ENCODE data around the gene LRRC25. TPM values are rescaled to one million over a fixed set of nuclear protein-coding genes. Genes with fewer than 3 reads are reported as not detected.

Gene LRRC25
- total and polyA plus RNA-seq, 2 of the 4 experiments (the other 2 are of a cell fraction), result 0.03 TPM; not detected in 1

DNA sequence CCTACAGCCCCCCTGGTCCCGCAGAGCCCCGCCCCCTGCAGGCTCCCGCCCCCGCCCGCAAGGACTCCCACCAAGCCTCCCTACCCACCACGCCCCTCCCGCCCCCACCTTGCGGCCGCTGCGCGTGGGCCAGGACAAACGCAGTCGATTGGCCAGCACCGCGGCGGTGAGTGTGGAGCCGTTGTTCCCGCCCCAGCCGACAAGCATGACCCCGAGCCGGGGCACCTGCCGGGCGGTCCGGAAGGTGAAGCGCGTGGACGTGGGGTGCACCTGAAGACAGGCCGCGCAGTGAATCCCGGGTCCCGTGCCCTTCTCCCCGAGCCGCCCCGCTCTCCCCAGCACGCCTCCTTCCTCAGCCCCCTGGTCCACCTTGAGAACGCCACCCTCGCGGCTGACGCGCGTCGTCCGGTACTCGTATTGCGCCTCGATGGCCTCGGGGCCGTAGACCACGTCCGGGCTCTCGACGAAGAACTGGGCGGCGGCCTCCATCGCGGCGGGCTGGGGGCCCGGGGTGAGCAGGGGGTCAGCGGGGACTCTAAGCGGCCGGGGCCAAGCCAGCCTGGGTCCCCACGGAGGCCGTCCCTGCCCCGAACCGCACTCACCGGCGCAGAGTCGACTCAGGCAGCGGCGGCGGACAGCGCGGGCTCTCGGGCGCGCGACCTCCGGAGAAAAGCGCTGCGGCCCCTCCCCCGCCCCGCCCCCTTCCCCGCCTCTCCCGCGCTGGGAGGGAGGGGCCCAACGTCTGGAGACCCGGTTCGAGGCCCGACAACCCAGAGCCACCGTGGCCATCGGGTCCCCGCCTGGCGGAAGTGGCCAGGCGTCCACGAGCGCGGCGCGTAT is 40.3 kb upstream of the LRRC25 start, which contains the start of gene ISYNA1:
Gene ISYNA1 (minus strand): TSS at position 643 of the 840 bp plus-strand sequence. CDS start 154 bp downstream, at position 489.
- Histone ChIP-seq H3K9me1 (ENCODE audit: insufficient read depth, low read length) (peaks cover 12% of the 10 kb centered on the region; the same call in 1 of the 2 replicates), H3K9me3 (ENCODE audit: control insufficient read depth, insufficient read depth, low read length) (no peaks in the 10 kb centered on the region), H2AFZ (replicated peaks; ENCODE audit: low read length, poor library complexity) (peak within 1 kb of the TSS; percentile 92), H3K27ac (ENCODE audit: insufficient read depth, low read length) (no peak within 1 kb of the TSS; the same call in 1 of the 2 replicates), H2BK15ac (ENCODE audit: low read depth, low read length) (peak within 1 kb of the TSS; percentile 88; the same call in 1 of the 3 replicates), H3K56ac (ENCODE audit: extremely low read depth, insufficient read depth, low read length) (no peak within 1 kb of the TSS), H4K5ac (ENCODE audit: low read depth, low read length) (peak within 1 kb of the TSS; percentile 91), H4K8ac (ENCODE audit: low read depth in 2 of 2, low read length in 2 of 2) (peak within 1 kb of the TSS in 1 of 2 experiments; percentile 88; a peak in 1 of 4 replicates), H2AK5ac (ENCODE audit: low read depth, low read length) (peak within 1 kb of the TSS; percentile 98; the same call in 1 of the 2 replicates), H2AK9ac (replicated peaks; ENCODE audit: low read depth, low read length, poor library complexity) (peak within 1 kb of the TSS; percentile 98), H3K36me3 (ENCODE audit: control insufficient read depth, insufficient read depth, low read length) (peaks cover 15% of the 10 kb centered on the region; the same call in 1 of the 2 replicates), H3K9ac (ENCODE audit: low read depth, low read length) (peak within 1 kb of the TSS; percentile 39), H3K18ac (ENCODE audit: low read depth, low read length) (no peak within 1 kb of the TSS), H3K79me1 (ENCODE audit: low read depth in 1 of 2, low read length in 2 of 2) (peaks cover 7 to 24% of the 10 kb centered on the region in 2 experiments; a peak in 3 of 4 replicates), H4K20me1 (ENCODE audit: insufficient read depth, low read length) (peaks cover 56% of the 10 kb centered on the region), H4K91ac (ENCODE audit: insufficient read depth, low read depth, low read length) (peak within 1 kb of the TSS; percentile 83), H3K4ac (ENCODE audit: low read depth, low read length) (peak within 1 kb of the TSS; percentile 78), H3K4me3 (ENCODE audit: insufficient read depth, low read depth, low read length) (peak within 1 kb of the TSS; percentile 60), H3K4me2 (ENCODE audit: low read depth, low read length) (peak within 1 kb of the TSS; percentile 97), H3K14ac (replicated peaks; ENCODE audit: low read depth, low read length) (peak within 1 kb of the TSS; percentile 69; the same call in 1 of the 2 replicates), H3K4me1 (ENCODE audit: control insufficient read depth, insufficient read depth, low read length) (peaks cover 23% of the 10 kb centered on the region; the same call in 1 of the 2 replicates), H2BK5ac (ENCODE audit: low read depth, low read length, poor library complexity, severe bottlenecking) (peak within 1 kb of the TSS; percentile 32), H2BK20ac (ENCODE audit: low read depth, low read length) (no peak within 1 kb of the TSS), H3K23ac (ENCODE audit: low read depth, low read length) (peak within 1 kb of the TSS; percentile 66; the same call in 1 of the 2 replicates), H3K27me3 (ENCODE audit: control insufficient read depth, insufficient read depth, low read length) (no peaks in the 10 kb centered on the region), H2BK120ac (ENCODE audit: low read depth, low read length) (no peak within 1 kb of the TSS)
- 1% methylated on average over 42 of the region's 99 CpGs; no CpG with 5 or more reads in 1 of the 2 experiments for WGBS, 2 experiments (ENCODE audit: extremely low coverage in 2 of 2, insufficient read length in 1 of 2)
- no peak for TF ChIP-seq RCOR1 (IDR thresholded peaks at IDR 0.05; ENCODE audit: insufficient replicate concordance, low read length)
- TF ChIP-seq RFX5 (IDR thresholded peaks at IDR 0.05; ENCODE audit: low read depth, low read length), result no peak
- TF ChIP-seq CEBPB (IDR thresholded peaks at IDR 0.05; ENCODE audit: low read depth, low read length), result no peak
- TF ChIP-seq MXI1 (IDR thresholded peaks at IDR 0.05; ENCODE audit: borderline replicate concordance, low read depth, low read length), result no peak
- TF ChIP-seq, protein P1, sequence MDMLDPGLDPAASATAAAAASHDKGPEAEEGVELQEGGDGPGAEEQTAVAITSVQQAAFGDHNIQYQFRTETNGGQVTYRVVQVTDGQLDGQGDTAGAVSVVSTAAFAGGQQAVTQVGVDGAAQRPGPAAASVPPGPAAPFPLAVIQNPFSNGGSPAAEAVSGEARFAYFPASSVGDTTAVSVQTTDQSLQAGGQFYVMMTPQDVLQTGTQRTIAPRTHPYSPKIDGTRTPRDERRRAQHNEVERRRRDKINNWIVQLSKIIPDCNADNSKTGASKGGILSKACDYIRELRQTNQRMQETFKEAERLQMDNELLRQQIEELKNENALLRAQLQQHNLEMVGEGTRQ (IDR thresholded peaks at IDR 0.05; ENCODE audit: low read depth, low read length), result no peak
- no peak for TF ChIP-seq BHLHE40 (IDR thresholded peaks at IDR 0.05; ENCODE audit: low read depth, low read length)
- no peak for TF ChIP-seq POLR2A (IDR thresholded peaks at IDR 0.05; ENCODE audit: low read depth, low read length)
- no peak for TF ChIP-seq SMC3 (IDR thresholded peaks at IDR 0.05; ENCODE audit: low read depth, low read length)
- TF ChIP-seq, protein P2, sequence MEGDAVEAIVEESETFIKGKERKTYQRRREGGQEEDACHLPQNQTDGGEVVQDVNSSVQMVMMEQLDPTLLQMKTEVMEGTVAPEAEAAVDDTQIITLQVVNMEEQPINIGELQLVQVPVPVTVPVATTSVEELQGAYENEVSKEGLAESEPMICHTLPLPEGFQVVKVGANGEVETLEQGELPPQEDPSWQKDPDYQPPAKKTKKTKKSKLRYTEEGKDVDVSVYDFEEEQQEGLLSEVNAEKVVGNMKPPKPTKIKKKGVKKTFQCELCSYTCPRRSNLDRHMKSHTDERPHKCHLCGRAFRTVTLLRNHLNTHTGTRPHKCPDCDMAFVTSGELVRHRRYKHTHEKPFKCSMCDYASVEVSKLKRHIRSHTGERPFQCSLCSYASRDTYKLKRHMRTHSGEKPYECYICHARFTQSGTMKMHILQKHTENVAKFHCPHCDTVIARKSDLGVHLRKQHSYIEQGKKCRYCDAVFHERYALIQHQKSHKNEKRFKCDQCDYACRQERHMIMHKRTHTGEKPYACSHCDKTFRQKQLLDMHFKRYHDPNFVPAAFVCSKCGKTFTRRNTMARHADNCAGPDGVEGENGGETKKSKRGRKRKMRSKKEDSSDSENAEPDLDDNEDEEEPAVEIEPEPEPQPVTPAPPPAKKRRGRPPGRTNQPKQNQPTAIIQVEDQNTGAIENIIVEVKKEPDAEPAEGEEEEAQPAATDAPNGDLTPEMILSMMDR (conservative IDR thresholded peaks at IDR 0.05; ENCODE audit: low read depth, low read length), result no peak
- no peak for TF ChIP-seq MAFK (IDR thresholded peaks at IDR 0.05; ENCODE audit: low read depth, low read length)
- no peak for TF ChIP-seq NFE2L2 (IDR thresholded peaks at IDR 0.05; ENCODE audit: low read depth, low read length)
- no peak for TF ChIP-seq FOS (IDR thresholded peaks at IDR 0.05; ENCODE audit: low read depth, low read length)
- TF ChIP-seq, protein P3, sequence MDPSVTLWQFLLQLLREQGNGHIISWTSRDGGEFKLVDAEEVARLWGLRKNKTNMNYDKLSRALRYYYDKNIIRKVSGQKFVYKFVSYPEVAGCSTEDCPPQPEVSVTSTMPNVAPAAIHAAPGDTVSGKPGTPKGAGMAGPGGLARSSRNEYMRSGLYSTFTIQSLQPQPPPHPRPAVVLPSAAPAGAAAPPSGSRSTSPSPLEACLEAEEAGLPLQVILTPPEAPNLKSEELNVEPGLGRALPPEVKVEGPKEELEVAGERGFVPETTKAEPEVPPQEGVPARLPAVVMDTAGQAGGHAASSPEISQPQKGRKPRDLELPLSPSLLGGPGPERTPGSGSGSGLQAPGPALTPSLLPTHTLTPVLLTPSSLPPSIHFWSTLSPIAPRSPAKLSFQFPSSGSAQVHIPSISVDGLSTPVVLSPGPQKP (IDR thresholded peaks at IDR 0.05; ENCODE audit: borderline replicate concordance, low read depth, low read length), result no peak
- dilution Hi-C loops (cut with HindIII; ENCODE audit: low sequenced_read_pairs, unreplicated experiment) (no loop called here), intact Hi-C loops (cut with micrococcal nuclease) (no loop called here), in situ Hi-C loops (cut with MboI; ENCODE audit: low sequenced_read_pairs) (no loop called here)
- ATAC-seq (ENCODE audit: low read depth), result peak; percentile 41
- ChIA-PET POLR2A (ENCODE audit: unreplicated experiment) (no interaction called here), CTCF (no interaction called here)
- BruUV-seq (replicated peaks), result no TSS peak
- DNase-seq, result peak; percentile 20
